Daoy (cell line): ENCODE data around the gene SYT13. TPM values are rescaled to one million over a fixed set of nuclear protein-coding genes. Genes with fewer than 3 reads are reported as not detected.
A peak's percentile ranks its signal among the peaks of the same experiment; 100 is the strongest.

ENCODE experiments used
- DNase-seq: peaks from one replicate; pipeline ENCODE4 v3.0.0-alpha.2; 2015; ENCODE audit warnings: low read depth
- total RNA-seq: library from RNA; depleted of rRNA; stranded (reverse); fragments of >200 nt; shearing (Covaris generic); gene quantifications from 2 replicates; pipeline ENCODE4 v1.2.3, GENCODE V29; 2014

Gene SYT13
- total RNA-seq, 1 experiment from 2014 or later: 0.91 TPM

- DNase-seq: no peak
Observed at GRCh38 chr11:45247433-45247832, 38.7 kb downstream of the SYT13 start.

- DNase-seq: no peak
Observed at GRCh38 chr11:45246241-45246640, 39.9 kb downstream of the SYT13 start.

- DNase-seq: no peak
Observed at GRCh38 chr11:45245218-45246045, 40.7 kb downstream of the SYT13 start.

- DNase-seq: no peak
Observed at GRCh38 chr11:45243967-45244366, 42.2 kb downstream of the SYT13 start.

- DNase-seq: no peak
Observed at GRCh38 chr11:45239733-45240132, 46.4 kb downstream of the SYT13 start.

- peak; percentile 24 for DNase-seq
Observed at GRCh38 chr11:45238724-45239123, 47.4 kb downstream of the SYT13 start.

GRCh38 chr11:45237711-45238315, 48.3 kb downstream of the SYT13 start:
- no peak for DNase-seq

- no peak for DNase-seq
Observed at GRCh38 chr11:45234306-45235006, 51.7 kb downstream of the SYT13 start.

- no peak for DNase-seq
Observed at GRCh38 chr11:45233804-45234170, 52.4 kb downstream of the SYT13 start.

GRCh38 chr11:45233121-45233803, 52.9 kb downstream of the SYT13 start:
- DNase-seq: peak; percentile 71

GRCh38 chr11:45232341-45233080, 53.6 kb downstream of the SYT13 start:
- DNase-seq: no peak

- no peak for DNase-seq
Observed at GRCh38 chr11:45229401-45230020, 56.6 kb downstream of the SYT13 start.

- DNase-seq: no peak
Observed at GRCh38 chr11:45227836-45228235, 58.3 kb downstream of the SYT13 start.

- DNase-seq: no peak
Observed at GRCh38 chr11:45226901-45227300, 59.2 kb downstream of the SYT13 start.

- DNase-seq: no peak
Observed at GRCh38 chr11:45225961-45226871, 59.9 kb downstream of the SYT13 start.

- DNase-seq: no peak
Observed at GRCh38 chr11:45225277-45225676, 60.9 kb downstream of the SYT13 start.

- DNase-seq: no peak
Observed at GRCh38 chr11:45224766-45225165, 61.4 kb downstream of the SYT13 start.

- DNase-seq: no peak
Observed at GRCh38 chr11:45223496-45223895, 62.6 kb downstream of the SYT13 start.

- no peak for DNase-seq
Observed at GRCh38 chr11:45219411-45219810, 66.7 kb downstream of the SYT13 start.

GRCh38 chr11:45218705-45219104, 67.4 kb downstream of the SYT13 start:
- no peak for DNase-seq
